B cell (primary cell): Measurements from ENCODE around the gene ESPL1. TPM values are rescaled to one million over a fixed set of nuclear protein-coding genes. Genes with fewer than 3 reads are reported as not detected.

Experiments
- ATAC-seq: fragments of 200-7000 bp; cut with Tn5 transposase; one replicate; pipeline ENCODE4 v1.10.0; 2021; ENCODE audit warnings: low read depth, mild to moderate bottlenecking, moderate number of reproducible peaks, moderate library complexity
- CTCF ChIA-PET: fragments of 350-600 bp; sonication (Branson Sonifier 250); formaldehyde crosslinking; loops from one replicate; lab custom pipeline; 2021; ENCODE audit warnings: antibody characterized with exemption, inconsistent platforms; lab: Charles Lee
- POLR2A ChIA-PET: fragments of 350-600 bp; sonication (Branson Sonifier 250); formaldehyde crosslinking; loops from one replicate; lab custom pipeline; 2021; ENCODE audit warnings: antibody characterized with exemption; lab: Charles Lee
- DNase-seq: peaks from one replicate; pipeline ENCODE4 v3.0.0; 2013
- H2AFZ ChIP-seq: 2 replicates; pipeline ENCODE4 v1.6.1; 2012; ENCODE audit warnings: mild to moderate bottlenecking, low read depth, low read length; ENCODE audit not compliant: insufficient read depth, poor library complexity, severe bottlenecking
- H3K27ac ChIP-seq, 2 donors: 1 replicate in 1 of 2; 2 replicates in 1 of 2; pipeline ENCODE4 v1.5.1; 2012 to 2013; ENCODE audit warnings: low read length in 2 of 2, mild to moderate bottlenecking in 2 of 2, moderate library complexity in 1 of 2
- H3K27me3 ChIP-seq, 4 experiments: fragments of 200-600 bp in 1 of 4; sonication (generic) in 1 of 4; replicated peaks in 1 of 4; 1 replicate in 2 of 4; 2 replicates in 2 of 4; pipeline versions ENCODE4 v1.6.1 to v1.7.0; 2013 to 2016; ENCODE audit warnings: low read length in 3 of 4, mild to moderate bottlenecking in 2 of 4, mixed read lengths in 1 of 4, moderate library complexity in 1 of 4; ENCODE audit not compliant: insufficient read depth in 4 of 4, control insufficient read depth in 3 of 4; ENCODE audit errors: control extremely low read depth in 1 of 4
- H3K36me3 ChIP-seq, 2 experiments: replicated peaks in 1 of 2; 1 replicate in 1 of 2; 2 replicates in 1 of 2; pipeline versions ENCODE4 v1.6.1 to v1.7.1; 2013; ENCODE audit warnings: low read length in 1 of 2; ENCODE audit not compliant: insufficient read depth in 2 of 2, control insufficient read depth in 1 of 2; ENCODE audit errors: control extremely low read depth in 1 of 2, extremely low read depth in 1 of 2
- H3K4me1 ChIP-seq, 2 donors: fragments of 200-600 bp in 1 of 2; sonication (generic) in 1 of 2; 1 replicate in 1 of 2; 2 replicates in 1 of 2; pipeline versions ENCODE4 v1.5.1 to v1.6.1; 2013 to 2017; ENCODE audit warnings: low read length in 2 of 2; ENCODE audit not compliant: control insufficient read depth in 2 of 2, insufficient read depth in 2 of 2
- H3K4me2 ChIP-seq: replicated peaks from 2 replicates; pipeline ENCODE3; 2012; ENCODE audit warnings: mild to moderate bottlenecking, low read depth, low read length; ENCODE audit not compliant: poor library complexity, severe bottlenecking
- H3K4me3 ChIP-seq, 5 experiments: fragments of 200-600 bp in 1 of 5; sonication (generic) in 1 of 5; 1 replicate in 3 of 5; 2 replicates in 2 of 5; pipeline versions ENCODE4 v1.5.1 to v1.7.0; 2011 to 2016; ENCODE audit warnings: low read length in 4 of 5, mild to moderate bottlenecking in 4 of 5, low read depth in 2 of 5, control low read depth in 1 of 5, moderate library complexity in 1 of 5; ENCODE audit not compliant: insufficient read depth in 1 of 5; ENCODE audit errors: control extremely low read depth in 1 of 5, extremely low read depth in 1 of 5
- H3K79me2 ChIP-seq: fragments of 200-600 bp; sonication (generic); one replicate; pipeline ENCODE4 v1.6.0; 2016; ENCODE audit warnings: low read length; ENCODE audit not compliant: control insufficient read depth, insufficient read depth
- H3K9ac ChIP-seq: fragments of 200-600 bp; sonication (generic); 2 replicates; pipeline ENCODE4 v1.6.1; 2017; ENCODE audit warnings: mild to moderate bottlenecking, low read length, moderate library complexity
- H3K9me3 ChIP-seq, 3 donors: one replicate each; pipeline versions ENCODE4 v1.6.1 to v1.7.1; 2013; ENCODE audit warnings: low read length in 2 of 3; ENCODE audit not compliant: control insufficient read depth in 2 of 3, insufficient read depth in 1 of 3; ENCODE audit errors: control extremely low read depth in 1 of 3
- H4K20me1 ChIP-seq: 2 replicates; pipeline ENCODE4 v1.6.0; 2012; ENCODE audit warnings: mild to moderate bottlenecking, low read length; ENCODE audit not compliant: insufficient read depth, control insufficient read depth, poor library complexity, severe bottlenecking
- H3K27ac Mint-ChIP-seq: one replicate; pipeline ENCODE4 v1.8.0; 2021; ENCODE audit warnings: mixed read lengths
- H3K27me3 Mint-ChIP-seq: one replicate; pipeline ENCODE4 v1.8.0; 2021; ENCODE audit warnings: mixed read lengths
- H3K4me1 Mint-ChIP-seq: one replicate; pipeline ENCODE4 v1.8.0; 2021; ENCODE audit warnings: mixed read lengths
- H3K4me3 Mint-ChIP-seq: one replicate; pipeline ENCODE4 v1.8.0; 2021; ENCODE audit warnings: mixed read lengths
- H3K9me3 Mint-ChIP-seq: one replicate; pipeline ENCODE4 v1.8.0; 2022; ENCODE audit warnings: mixed read lengths; ENCODE audit not compliant: insufficient read depth
- CTCF ChIP-seq: fragments of 200-600 bp; IDR thresholded peaks from one replicate; pipeline ENCODE4 v1.8.0; 2022; ENCODE audit warnings: antibody characterized with exemption, mild to moderate bottlenecking
- EZH2 ChIP-seq: IDR thresholded peaks from 2 replicates; pipeline ENCODE4 v1.6.1; 2012; ENCODE audit warnings: borderline replicate concordance, low read depth, mild to moderate bottlenecking, moderate library complexity, low read length; ENCODE audit not compliant: insufficient read depth, poor library complexity, severe bottlenecking
- WGBS: methylation state at CpG from one replicate; pipeline ENCODE4 v1.1.5; 2013; ENCODE audit warnings: missing lambda C conversion rate; ENCODE audit not compliant: insufficient coverage; 5-methylcytosine and 5-hydroxymethylcytosine counted together
- intact Hi-C: fragments of 100-400 bp; cut with micrococcal nuclease; formaldehyde crosslinking; loops from one replicate; pipeline ENCODE4 v1.10.0; 2022
- polyA plus RNA-seq: library from polyadenylated mRNA; depleted of rRNA; stranded (reverse); fragments of >200 nt; gene quantifications from 2 replicates; pipeline ENCODE4 v1.2.3, GENCODE V29; 2012
- total RNA-seq, 2 donors: library from RNA; stranded (reverse); fragments of 120-200 nt in 1 of 2; gene quantifications; 1 replicate in 1 of 2; 2 replicates in 1 of 2; pipeline versions ENCODE4 v1.2.3 to v1.2.4, GENCODE V29; 2013 to 2022

ESPL1 gene
- total and polyA plus RNA-seq, 2 donors (not counting 1 experiment from before 2014, with no cell fraction given): 0.88 to 2.4 TPM

GRCh38 chr12:53327435-53328042 is 59.4 kb downstream of the ESPL1 start:
- H3K27ac Mint-ChIP-seq: no peak overlapping the region
- DNase-seq (peak; percentile 40), ATAC-seq (no peak)
- no peaks in the 10 kb centered on the region for H3K36me3 ChIP-seq
- intact Hi-C loops: loop anchor here (10.0 kb wide), 2 partner anchors 253 to 297 kb away; partner anchors contain the start of genes ATF7 and SPRYD3
- H3K9ac ChIP-seq: no peak overlapping the region
- H3K79me2 ChIP-seq: peaks cover 4% of the 10 kb centered on the region
- H3K9me3 Mint-ChIP-seq: no peaks in the 10 kb centered on the region
- no peak overlapping the region for H3K4me3 Mint-ChIP-seq
- peaks cover 31% of the 10 kb centered on the region for H3K27me3 Mint-ChIP-seq
- H3K4me1 Mint-ChIP-seq: peaks cover 20% of the 10 kb centered on the region
- peaks cover 13 to 20% of the 10 kb centered on the region in 2 donors for H3K4me1 ChIP-seq
- no peak overlapping the region for H2AFZ ChIP-seq
- H3K27ac ChIP-seq: no peak overlapping the region
- H3K9me3 ChIP-seq: no peaks in the 10 kb centered on the region
- H3K4me3 ChIP-seq: no peak overlapping the region
- H3K4me2 ChIP-seq: no peak overlapping the region
- CTCF ChIA-PET: interaction anchor here (0.5 to 15.1 kb wide), 13 partner anchors 10 to 182 kb away, joined by 3 to 353 read pairs (median 4); partner anchors contain the start of gene TARBP2
- POLR2A ChIA-PET: interaction anchor here (0.6 to 4.0 kb wide), 3 partner anchors 17 to 94 kb away, joined by 3 to 21 read pairs (median 6); no protein-coding TSS in a partner anchor
- H4K20me1 ChIP-seq: no peaks in the 10 kb centered on the region
- H3K27me3 ChIP-seq: peaks cover 0 to 32% (median 9%) of the 10 kb centered on the region in 4 experiments
- WGBS: 89% methylated on average over 2 of the region's 3 CpGs
- TF ChIP-seq CTCF: peak; percentile 49
- no peak for TF ChIP-seq EZH2

GRCh38 chr12:53328043-53328435 is 59.9 kb downstream of the ESPL1 start:
- H3K9ac ChIP-seq: no peak overlapping the region

More at GRCh38 chr12:53328043-53328435, 59.9 kb downstream of the ESPL1 start:
- DNase-seq (no peak), ATAC-seq (no peak)
- H3K27ac Mint-ChIP-seq: no peak overlapping the region
- H3K27me3 Mint-ChIP-seq: peaks cover 32% of the 10 kb centered on the region
- no peaks in the 10 kb centered on the region for H3K9me3 Mint-ChIP-seq
- no peak overlapping the region for H3K4me3 Mint-ChIP-seq
- POLR2A ChIA-PET: interaction anchor here (0.6 to 1.1 kb wide), 2 partner anchors 53 to 94 kb away, joined by 3 to 6 read pairs; no protein-coding TSS in a partner anchor
- Histone ChIP-seq H3K9me3 (no peaks in the 10 kb centered on the region), H3K27me3 (peaks cover 0 to 32% (median 9%) of the 10 kb centered on the region in 4 experiments), H3K79me2 (no peaks in the 10 kb centered on the region), H3K36me3 (no peaks in the 10 kb centered on the region), H4K20me1 (no peaks in the 10 kb centered on the region), H3K27ac (no peak overlapping the region), H2AFZ (no peak overlapping the region), H3K4me1 (peaks cover 13 to 20% of the 10 kb centered on the region in 2 donors), H3K4me3 (no peak overlapping the region), H3K4me2 (no peak overlapping the region)
- CTCF ChIA-PET: interaction anchor here (0.7 to 15.1 kb wide), 7 partner anchors 20 to 181 kb away, joined by 3 to 353 read pairs (median 5); partner anchors contain the start of gene TARBP2
- H3K4me1 Mint-ChIP-seq: peaks cover 18% of the 10 kb centered on the region
- no peak for TF ChIP-seq CTCF
- TF ChIP-seq EZH2: no peak
- intact Hi-C loops: loop anchor here (10.0 kb wide), 2 partner anchors 253 to 297 kb away; partner anchors contain the start of genes ATF7 and SPRYD3
- 62% methylated on average over 16 of the region's 16 CpGs for WGBS
